GM18951 (cell line): ENCODE results near the gene UTS2B.

Experiments used
- POLR2A ChIP-seq: IDR thresholded peaks from 4 replicates; pipeline ENCODE4 v1.6.1; 2011; ENCODE audit warnings: mild to moderate bottlenecking; ENCODE audit not compliant: insufficient read length, insufficient read depth; ENCODE audit errors: extremely low read depth
- in situ Hi-C: fragments of 300-500 bp; cut with MboI; formaldehyde crosslinking; loops from one replicate; pipeline ENCODE4 v1.12.0; 2022; ENCODE audit warnings: low sequenced_read_pairs, mixed read lengths, inconsistent platforms; ENCODE audit not compliant: unreplicated experiment

UTS2B gene

GRCh38 chr3:191362037-191362436, 31.7 kb upstream of the UTS2B start:
- no peak for TF ChIP-seq POLR2A
- in situ Hi-C loops = loop anchor here (25.0 kb wide), 1 partner anchor 225 kb away; no protein-coding TSS in a partner anchor

GRCh38 chr3:191361456-191361855, 31.1 kb upstream of the UTS2B start:
- in situ Hi-C loops = loop anchor here (25.0 kb wide), 1 partner anchor 224 kb away; no protein-coding TSS in a partner anchor
- no peak for TF ChIP-seq POLR2A

GRCh38 chr3:191360620-191361019, 30.3 kb upstream of the UTS2B start:
- in situ Hi-C loops = loop anchor here (25.0 kb wide), 1 partner anchor 223 kb away; no protein-coding TSS in a partner anchor
- no peak for TF ChIP-seq POLR2A

GRCh38 chr3:191358929-191359328, 28.6 kb upstream of the UTS2B start:
- in situ Hi-C loops = loop anchor here (25.0 kb wide), 1 partner anchor 222 kb away; no protein-coding TSS in a partner anchor

GRCh38 chr3:191357909-191358308, 27.6 kb upstream of the UTS2B start:
- in situ Hi-C loops = loop anchor here (25.0 kb wide), 1 partner anchor 221 kb away; no protein-coding TSS in a partner anchor
- TF ChIP-seq POLR2A = no peak

More at GRCh38 chr3:191358929-191359328, 28.6 kb upstream of the UTS2B start:
- TF ChIP-seq POLR2A = no peak

GRCh38 chr3:191356631-191357439, 26.5 kb upstream of the UTS2B start:
- in situ Hi-C loops = loop anchor here (25.0 kb wide), 1 partner anchor 220 kb away; no protein-coding TSS in a partner anchor
- no peak for TF ChIP-seq POLR2A

- in situ Hi-C loops = loop anchor here (25.0 kb wide), 1 partner anchor 218 kb away; no protein-coding TSS in a partner anchor
- TF ChIP-seq POLR2A = no peak
Measured at GRCh38 chr3:191355406-191355805, 25.1 kb upstream of the UTS2B start.

GRCh38 chr3:191353022-191353777, 22.9 kb upstream of the UTS2B start:
- in situ Hi-C loops = loop anchor here (25.0 kb wide), 1 partner anchor 216 kb away; no protein-coding TSS in a partner anchor
- TF ChIP-seq POLR2A = no peak

- TF ChIP-seq POLR2A = no peak
- in situ Hi-C loops = loop anchor here (25.0 kb wide), 1 partner anchor 215 kb away; no protein-coding TSS in a partner anchor
Measured at GRCh38 chr3:191352014-191352413, 21.7 kb upstream of the UTS2B start.

- in situ Hi-C loops = loop anchor here (25.0 kb wide), 1 partner anchor 213 kb away; no protein-coding TSS in a partner anchor
- no peak for TF ChIP-seq POLR2A
Measured at GRCh38 chr3:191350396-191351090, 20.2 kb upstream of the UTS2B start.

GRCh38 chr3:191348098-191348497, 17.8 kb upstream of the UTS2B start:
- TF ChIP-seq POLR2A = no peak
- in situ Hi-C loops = no loop called here

GRCh38 chr3:191347228-191347627, 16.9 kb upstream of the UTS2B start:
- in situ Hi-C loops = no loop called here
- TF ChIP-seq POLR2A = no peak
